Measurements from ENCODE around the gene GCNT1. TPM values are rescaled to one million over a fixed set of nuclear protein-coding genes. Genes with fewer than 3 reads are reported as not detected.

The GCNT1 gene
- polyA plus RNA-seq, 2 of the 4 experiments (the other 2 are of a cell fraction), result 1.0 to 2.2 TPM

DNA sequence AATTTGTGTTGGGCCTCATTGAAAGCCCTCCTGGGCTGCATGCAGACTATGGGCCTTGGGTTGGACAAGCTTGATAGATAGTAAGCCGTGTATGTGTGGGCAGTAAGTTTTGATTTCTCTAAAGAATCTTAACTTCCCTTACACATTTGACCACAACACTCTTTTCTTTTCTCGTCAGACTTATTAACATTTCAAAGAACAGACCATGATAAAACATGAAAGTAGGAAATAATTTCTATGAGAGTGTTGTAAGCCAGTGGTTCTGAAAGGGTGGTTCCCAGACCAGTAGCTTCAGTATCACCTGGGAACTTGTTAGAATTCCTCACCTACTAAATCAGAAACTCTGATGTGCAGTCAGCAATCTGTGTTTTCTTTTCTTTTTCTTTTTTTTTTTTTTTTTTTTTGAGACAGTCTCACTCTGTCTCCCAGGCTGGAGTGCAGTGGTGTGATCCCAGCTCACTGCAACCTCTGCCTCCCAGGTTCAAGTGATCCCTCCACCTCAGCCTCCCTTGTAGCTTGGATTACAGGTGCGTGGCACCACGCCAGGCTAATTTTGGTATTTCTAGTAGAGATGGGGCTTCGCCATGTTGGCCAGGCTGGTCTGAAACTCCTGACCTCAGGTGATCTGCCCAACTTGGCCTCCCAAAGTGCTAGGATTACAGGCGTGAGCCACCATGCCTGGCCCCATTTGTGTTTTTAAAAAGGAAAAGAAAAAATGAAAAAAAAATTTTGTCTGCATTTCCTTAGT, 20.0 kb upstream of the GCNT1 start:
- DNase-seq (ENCODE audit: low read depth in 1 of 2, low spot score in 1 of 2) (no peak), FAIRE-seq (no peak), ATAC-seq (no peak)
- WGBS (ENCODE audit: missing lambda C conversion rate), result 70% methylated on average over 6 of the region's 6 CpGs
- ChIA-PET CTCF (interaction anchor here (0.9 to 1.3 kb wide), 5 partner anchors 20 to 219 kb away, joined by 3 to 5 read pairs (median 3); no protein-coding TSS in a partner anchor), POLR2A (no interaction called here)
- no peaks in the 10 kb centered on the region for H3K9me3 ChIP-seq
- no peak overlapping the region for H3K4me3 ChIP-seq
- H3K4me2 ChIP-seq, result no peak overlapping the region
- H3K4me1 ChIP-seq, result peaks cover 3% of the 10 kb centered on the region
- TF ChIP-seq, protein P1, sequence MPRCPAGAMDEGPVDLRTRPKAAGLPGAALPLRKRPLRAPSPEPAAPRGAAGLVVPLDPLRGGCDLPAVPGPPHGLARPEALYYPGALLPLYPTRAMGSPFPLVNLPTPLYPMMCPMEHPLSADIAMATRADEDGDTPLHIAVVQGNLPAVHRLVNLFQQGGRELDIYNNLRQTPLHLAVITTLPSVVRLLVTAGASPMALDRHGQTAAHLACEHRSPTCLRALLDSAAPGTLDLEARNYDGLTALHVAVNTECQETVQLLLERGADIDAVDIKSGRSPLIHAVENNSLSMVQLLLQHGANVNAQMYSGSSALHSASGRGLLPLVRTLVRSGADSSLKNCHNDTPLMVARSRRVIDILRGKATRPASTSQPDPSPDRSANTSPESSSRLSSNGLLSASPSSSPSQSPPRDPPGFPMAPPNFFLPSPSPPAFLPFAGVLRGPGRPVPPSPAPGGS (IDR thresholded peaks at IDR 0.05), result no peak
- TF ChIP-seq FOSB (CRISPR knock-in tag; IDR thresholded peaks at IDR 0.05) (no peak), NFE2L2 (conservative IDR thresholded peaks at IDR 0.05; ENCODE audit: low read length) (no peak), RCOR1 (IDR thresholded peaks at IDR 0.05; ENCODE audit: low read depth, low read length) (no peak), CBX2 (IDR thresholded peaks at IDR 0.05; ENCODE audit: borderline replicate concordance, low read depth) (no peak), JUNB (IDR thresholded peaks at IDR 0.05) (no peak), EHF (CRISPR knock-in tag; IDR thresholded peaks at IDR 0.05) (no peak), MAFK (IDR thresholded peaks at IDR 0.05; ENCODE audit: partially characterized antibody) (no peak), EP300 (IDR thresholded peaks at IDR 0.05) (no peak), HES2 (IDR thresholded peaks at IDR 0.05) (no peak), E2F6 (IDR thresholded peaks at IDR 0.05; ENCODE audit: borderline replicate concordance, low read depth) (no peak), NR3C1 (IDR thresholded peaks at IDR 0.05) (no peak)
- TF ChIP-seq, protein P2, sequence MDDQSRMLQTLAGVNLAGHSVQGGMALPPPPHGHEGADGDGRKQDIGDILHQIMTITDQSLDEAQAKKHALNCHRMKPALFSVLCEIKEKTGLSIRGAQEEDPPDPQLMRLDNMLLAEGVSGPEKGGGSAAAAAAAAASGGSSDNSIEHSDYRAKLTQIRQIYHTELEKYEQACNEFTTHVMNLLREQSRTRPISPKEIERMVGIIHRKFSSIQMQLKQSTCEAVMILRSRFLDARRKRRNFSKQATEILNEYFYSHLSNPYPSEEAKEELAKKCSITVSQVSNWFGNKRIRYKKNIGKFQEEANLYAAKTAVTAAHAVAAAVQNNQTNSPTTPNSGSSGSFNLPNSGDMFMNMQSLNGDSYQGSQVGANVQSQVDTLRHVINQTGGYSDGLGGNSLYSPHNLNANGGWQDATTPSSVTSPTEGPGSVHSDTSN (IDR thresholded peaks at IDR 0.05), result no peak
- no peak overlapping the region for H3K27ac ChIP-seq

DNA sequence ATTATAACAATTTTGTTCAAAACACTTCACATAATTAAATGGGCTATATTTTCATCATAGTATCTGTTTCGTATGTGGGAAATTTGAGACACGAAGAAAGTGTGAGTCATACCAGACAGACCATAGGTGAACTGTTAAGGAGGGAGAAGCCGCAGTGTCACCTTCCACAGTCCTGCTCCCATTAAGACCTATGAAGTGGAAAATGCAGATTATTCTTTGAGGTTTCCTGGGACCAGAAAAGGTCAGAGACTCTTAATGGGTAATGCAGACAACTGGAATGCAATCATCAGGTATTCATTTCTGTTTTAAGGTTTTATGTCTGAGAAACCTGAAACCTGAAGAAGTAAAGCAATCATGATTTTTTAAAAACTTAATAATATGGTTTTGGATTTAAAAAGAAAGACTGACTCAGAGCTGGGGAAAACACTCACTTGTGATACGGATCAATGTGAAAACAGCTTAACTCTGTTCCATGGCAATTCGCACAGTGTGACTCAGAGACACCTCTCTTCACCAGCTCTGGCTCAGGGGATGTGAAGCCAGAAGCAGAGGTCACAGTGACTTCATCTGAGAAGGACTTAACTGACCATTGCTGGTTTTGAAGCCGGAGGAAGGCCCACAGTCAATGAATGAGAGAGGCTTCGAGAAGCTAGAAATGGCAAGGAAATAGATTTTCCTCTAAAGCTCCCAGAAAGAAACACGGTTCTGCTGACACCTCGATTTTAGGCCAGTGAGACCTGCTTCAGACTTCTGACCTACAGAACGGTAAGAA, 17.2 kb upstream of the GCNT1 start:
- Histone ChIP-seq H3K4me2 (no peak overlapping the region), H3K9me3 (no peaks in the 10 kb centered on the region), H3K27ac (no peak overlapping the region), H3K4me1 (no peaks in the 10 kb centered on the region), H3K4me3 (no peak overlapping the region)
- CTCF ChIA-PET, result interaction anchor here (0.9 to 3.1 kb wide), 5 partner anchors 10 to 217 kb away, joined by 3 to 10 read pairs (median 4); partner anchors contain the start of gene RFK
- ATAC-seq (0 out of 6 replicates have a peak, but pooled peaks of 1 of the 2 experiments have one; percentile 24), DNase-seq (ENCODE audit: low read depth in 1 of 2, low spot score in 1 of 2) (no peak), FAIRE-seq (no peak)
- no peak for TF ChIP-seq CHD2 (IDR thresholded peaks at IDR 0.05; ENCODE audit: low read length, partially characterized antibody)
- TF ChIP-seq MAFK (IDR thresholded peaks at IDR 0.05; ENCODE audit: partially characterized antibody), result peak; percentile 40
- POLR2A ChIA-PET, result no interaction called here
- WGBS (ENCODE audit: missing lambda C conversion rate), result 59% methylated on average over 10 of the region's 10 CpGs

DNA sequence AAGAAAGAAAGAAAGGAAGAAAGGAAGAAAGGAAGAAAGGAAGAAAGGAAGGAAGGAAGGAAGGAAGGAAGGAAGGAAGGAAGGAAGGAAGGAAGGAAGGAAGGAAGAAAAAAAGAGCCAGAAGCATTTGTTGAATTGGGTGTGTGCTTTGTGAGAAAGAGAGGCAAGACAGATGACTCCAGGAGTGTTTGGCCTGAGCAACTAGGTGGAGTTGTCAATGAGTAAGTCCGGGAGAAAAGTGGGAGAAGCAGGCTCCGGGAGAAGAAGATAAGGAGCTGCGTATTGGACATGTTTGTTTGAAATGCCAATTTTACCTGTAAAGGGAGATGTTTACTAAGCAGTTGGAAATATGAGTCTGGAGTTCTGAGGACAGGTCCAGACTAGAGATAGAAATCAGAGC, 15.1 kb upstream of the GCNT1 start:
- Histone ChIP-seq H3K4me1 (no peaks in the 10 kb centered on the region), H3K27ac (no peak overlapping the region), H3K9me3 (no peaks in the 10 kb centered on the region), H3K4me3 (no peak overlapping the region), H3K4me2 (no peak overlapping the region)
- no peak for ATAC-seq
- no peak for DNase-seq (ENCODE audit: low read depth in 1 of 2, low spot score in 1 of 2)
- WGBS (ENCODE audit: missing lambda C conversion rate), result 57% methylated on average over 3 of the region's 3 CpGs
- TF ChIP-seq RNF2 (IDR thresholded peaks at IDR 0.05; ENCODE audit: borderline replicate concordance, low read depth) (no peak), ELK1 (IDR thresholded peaks at IDR 0.05; ENCODE audit: low read depth, low read length) (no peak), KDM1A (IDR thresholded peaks at IDR 0.05; ENCODE audit: low read depth) (no peak), USF2 (IDR thresholded peaks at IDR 0.05) (no peak), BHLHE40 (IDR thresholded peaks at IDR 0.05; ENCODE audit: low read depth, low read length) (no peak), HMGXB4 (CRISPR knock-in tag; IDR thresholded peaks at IDR 0.05; ENCODE audit: borderline replicate concordance) (no peak)
- TF ChIP-seq, protein P1 (IDR thresholded peaks at IDR 0.05), result no peak
- POLR2A ChIA-PET, result interaction anchor here (0.6 kb wide), 1 partner anchor 11 kb away, joined by 7 read pairs; no protein-coding TSS in a partner anchor
- no peak for FAIRE-seq
- CTCF ChIA-PET, result interaction anchor here (0.7 to 3.0 kb wide), 3 partner anchors 38 to 260 kb away, joined by 3 to 14 read pairs (median 4); no protein-coding TSS in a partner anchor
